ENCODE data around the gene CTU2. TPM values are rescaled to one million over a fixed set of nuclear protein-coding genes. Genes with fewer than 3 reads are reported as not detected.

CTU2 gene
- polyA plus RNA-seq, 1 donor (not counting 4 experiments of a cell fraction or from before 2014, with no cell fraction given) = 6.3 TPM

- no peak overlapping the region for H2AFZ ChIP-seq (ENCODE audit: control insufficient read depth, low read length)
- H3K9me1 ChIP-seq (ENCODE audit: control insufficient read depth, extremely low read depth, insufficient read depth, low read length) = no peaks in the 10 kb centered on the region
- H3K27me3 ChIP-seq (ENCODE audit: control insufficient read depth, extremely low read depth, insufficient read depth, low read length) = peaks cover 54% of the 10 kb centered on the region
- no peak overlapping the region for H3K27ac ChIP-seq (ENCODE audit: control insufficient read depth, insufficient read depth, low read length)
- no peak for FAIRE-seq
- DNase-seq (ENCODE audit: low read depth, low spot score) = no peak
- no peak overlapping the region for H3K9ac ChIP-seq (ENCODE audit: control insufficient read depth, extremely low read depth, insufficient read depth, low read length)
- H3K36me3 ChIP-seq (ENCODE audit: control insufficient read depth in 2 of 2, extremely low read depth in 1 of 2, insufficient read depth in 2 of 2, low read length in 2 of 2) = peaks cover 0 to 4% of the 10 kb centered on the region in 2 experiments
- H3K9me3 ChIP-seq (ENCODE audit: control insufficient read depth, low read depth, low read length) = no peaks in the 10 kb centered on the region
- H3K4me3 ChIP-seq (ENCODE audit: control insufficient read depth in 2 of 3, extremely low read depth in 1 of 3, insufficient read depth in 2 of 3, low read depth in 1 of 3, low read length in 3 of 3) = no peak overlapping the region
- peaks cover 1% of the 10 kb centered on the region for H3K4me1 ChIP-seq (ENCODE audit: control insufficient read depth, extremely low read depth, insufficient read depth, low read length)
- no peak for TF ChIP-seq EZH2 (IDR thresholded peaks at IDR 0.05; ENCODE audit: low read length)
- H3K4me2 ChIP-seq (ENCODE audit: control insufficient read depth, extremely low read depth, insufficient read depth, low read depth, low read length) = no peak overlapping the region
- dilution Hi-C loops (cut with MboI; ENCODE audit: extremely low pct_ligation_motif_present, low sequenced_read_pairs) = no loop called here
- no peaks in the 10 kb centered on the region for H3K79me2 ChIP-seq (ENCODE audit: control insufficient read depth, insufficient read depth, low read length)
- no peaks in the 10 kb centered on the region for H4K20me1 ChIP-seq (ENCODE audit: control insufficient read depth, extremely low read depth, insufficient read depth, low read length)
These were observed 13.4 kb upstream of the CTU2 start for GRCh38 chr16:88692861-88693260.

GRCh38 chr16:88693420-88694177 lies 12.7 kb upstream of the CTU2 start:
- no peak for FAIRE-seq

More at GRCh38 chr16:88693420-88694177, 12.7 kb upstream of the CTU2 start:
- no peak overlapping the region for H2AFZ ChIP-seq (ENCODE audit: control insufficient read depth, low read length)
- no peak overlapping the region for H3K4me2 ChIP-seq (ENCODE audit: control insufficient read depth, extremely low read depth, insufficient read depth, low read depth, low read length)
- H3K27ac ChIP-seq (ENCODE audit: control insufficient read depth, insufficient read depth, low read length) = no peak overlapping the region
- no peak overlapping the region for H3K4me3 ChIP-seq (ENCODE audit: control insufficient read depth in 2 of 3, extremely low read depth in 1 of 3, insufficient read depth in 2 of 3, low read depth in 1 of 3, low read length in 3 of 3)
- no peak for TF ChIP-seq CTCF (optimal IDR thresholded peaks at IDR 0.05 in 1 of 3, IDR thresholded peaks at IDR 0.05 in 1 of 3, conservative IDR thresholded peaks at IDR 0.05 in 1 of 3; ENCODE audit: extremely low read depth in 1 of 3, insufficient read depth in 2 of 3, low read length in 3 of 3)
- no peak for TF ChIP-seq EZH2 (IDR thresholded peaks at IDR 0.05; ENCODE audit: low read length)
- no peak for DNase-seq (ENCODE audit: low read depth, low spot score)
- no peak overlapping the region for H3K9ac ChIP-seq (ENCODE audit: control insufficient read depth, extremely low read depth, insufficient read depth, low read length)
- H3K9me3 ChIP-seq (ENCODE audit: control insufficient read depth, low read depth, low read length) = no peaks in the 10 kb centered on the region
- H3K27me3 ChIP-seq (ENCODE audit: control insufficient read depth, extremely low read depth, insufficient read depth, low read length) = peaks cover 46% of the 10 kb centered on the region
- H3K79me2 ChIP-seq (ENCODE audit: control insufficient read depth, insufficient read depth, low read length) = no peaks in the 10 kb centered on the region
- dilution Hi-C loops (cut with MboI; ENCODE audit: extremely low pct_ligation_motif_present, low sequenced_read_pairs) = no loop called here
- no peaks in the 10 kb centered on the region for H3K4me1 ChIP-seq (ENCODE audit: control insufficient read depth, extremely low read depth, insufficient read depth, low read length)
- no peaks in the 10 kb centered on the region for H4K20me1 ChIP-seq (ENCODE audit: control insufficient read depth, extremely low read depth, insufficient read depth, low read length)
- H3K9me1 ChIP-seq (ENCODE audit: control insufficient read depth, extremely low read depth, insufficient read depth, low read length) = no peaks in the 10 kb centered on the region
- H3K36me3 ChIP-seq (ENCODE audit: control insufficient read depth in 2 of 2, extremely low read depth in 1 of 2, insufficient read depth in 2 of 2, low read length in 2 of 2) = peaks cover 0 to 4% of the 10 kb centered on the region in 2 experiments

Measured in keratinocyte (primary cell).